ENCODE data around the gene DMPK. TPM values are rescaled to one million over a fixed set of nuclear protein-coding genes. Genes with fewer than 3 reads are reported as not detected.

Gene DMPK
- total and polyA plus RNA-seq, 2 donors from 2014 or later: 31.3 to 63.0 TPM

DNA sequence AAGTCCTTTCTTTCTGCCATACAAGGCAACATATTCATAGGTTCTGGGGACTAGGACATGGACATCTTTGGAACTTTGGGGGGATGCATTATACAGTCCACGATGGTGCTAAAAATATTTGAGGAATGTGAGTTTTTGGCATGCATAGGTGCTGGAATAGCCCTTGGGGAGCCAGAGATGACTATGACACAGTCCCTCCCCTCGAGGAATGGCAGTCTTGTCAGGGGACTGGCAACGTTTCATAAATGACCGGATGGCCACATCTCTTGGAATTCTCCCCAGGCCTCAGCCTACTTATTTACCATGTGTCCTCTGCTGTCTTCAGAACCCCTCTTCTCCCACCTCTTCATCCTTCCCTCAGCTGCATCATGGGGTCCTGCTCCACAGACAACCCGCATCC is 35.4 kb downstream of the DMPK start:
- DNase-seq (no peak), FAIRE-seq (no peak)
- no peaks in the 10 kb centered on the region for H3K36me3 ChIP-seq (ENCODE audit: control insufficient read depth in 2 of 3, insufficient read depth in 3 of 3, low read length in 3 of 3)
- H3K27me3 ChIP-seq (ENCODE audit: control insufficient read depth, insufficient read depth, low read length): no peaks in the 10 kb centered on the region
- TF ChIP-seq, protein P1, sequence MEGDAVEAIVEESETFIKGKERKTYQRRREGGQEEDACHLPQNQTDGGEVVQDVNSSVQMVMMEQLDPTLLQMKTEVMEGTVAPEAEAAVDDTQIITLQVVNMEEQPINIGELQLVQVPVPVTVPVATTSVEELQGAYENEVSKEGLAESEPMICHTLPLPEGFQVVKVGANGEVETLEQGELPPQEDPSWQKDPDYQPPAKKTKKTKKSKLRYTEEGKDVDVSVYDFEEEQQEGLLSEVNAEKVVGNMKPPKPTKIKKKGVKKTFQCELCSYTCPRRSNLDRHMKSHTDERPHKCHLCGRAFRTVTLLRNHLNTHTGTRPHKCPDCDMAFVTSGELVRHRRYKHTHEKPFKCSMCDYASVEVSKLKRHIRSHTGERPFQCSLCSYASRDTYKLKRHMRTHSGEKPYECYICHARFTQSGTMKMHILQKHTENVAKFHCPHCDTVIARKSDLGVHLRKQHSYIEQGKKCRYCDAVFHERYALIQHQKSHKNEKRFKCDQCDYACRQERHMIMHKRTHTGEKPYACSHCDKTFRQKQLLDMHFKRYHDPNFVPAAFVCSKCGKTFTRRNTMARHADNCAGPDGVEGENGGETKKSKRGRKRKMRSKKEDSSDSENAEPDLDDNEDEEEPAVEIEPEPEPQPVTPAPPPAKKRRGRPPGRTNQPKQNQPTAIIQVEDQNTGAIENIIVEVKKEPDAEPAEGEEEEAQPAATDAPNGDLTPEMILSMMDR (IDR thresholded peaks at IDR 0.05; ENCODE audit: borderline replicate concordance, extremely low read depth, insufficient read depth): no peak
- H3K4me3 ChIP-seq (ENCODE audit: low read length in 3 of 3): no peak overlapping the region
- no peak overlapping the region for H3K27ac ChIP-seq (ENCODE audit: low read depth in 2 of 2, low read length in 2 of 2)
- no peak overlapping the region for H3K9ac ChIP-seq (ENCODE audit: low read length in 3 of 3)
- intact Hi-C loops (cut with DNase I): no loop called here
- H3K9me3 ChIP-seq (ENCODE audit: control insufficient read depth in 2 of 3, insufficient read depth in 1 of 3, low read length in 3 of 3): no peaks in the 10 kb centered on the region
- no peaks in the 10 kb centered on the region for H3K4me1 ChIP-seq (ENCODE audit: control insufficient read depth in 2 of 3, insufficient read depth in 2 of 3, low read depth in 1 of 3, low read length in 3 of 3)

DNA sequence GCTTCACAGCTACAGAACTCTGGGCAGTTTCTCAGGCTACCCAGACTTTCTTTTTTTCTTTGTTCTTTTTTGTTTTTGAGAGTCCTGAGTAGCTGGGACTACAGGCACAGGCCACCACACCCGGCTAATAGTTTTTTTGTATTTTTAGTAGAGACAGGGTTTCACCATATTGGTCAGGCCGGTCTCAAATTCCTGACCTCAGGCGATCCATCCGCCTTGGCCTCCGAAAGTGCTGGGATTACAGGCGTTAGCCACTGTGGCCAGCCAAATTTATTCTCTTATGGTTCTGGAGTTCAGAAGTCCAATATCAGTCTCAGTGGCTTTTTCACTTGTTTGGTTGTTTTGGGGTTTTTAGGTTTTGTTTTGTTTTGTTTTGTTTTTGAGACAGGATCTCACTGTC is 36.7 kb downstream of the DMPK start:
- Histone ChIP-seq H3K9ac (ENCODE audit: low read length in 3 of 3) (no peak overlapping the region), H3K4me1 (ENCODE audit: control insufficient read depth in 2 of 3, insufficient read depth in 2 of 3, low read depth in 1 of 3, low read length in 3 of 3) (no peaks in the 10 kb centered on the region), H3K36me3 (ENCODE audit: control insufficient read depth in 2 of 3, insufficient read depth in 3 of 3, low read length in 3 of 3) (no peaks in the 10 kb centered on the region), H3K4me3 (ENCODE audit: low read length in 3 of 3) (no peak overlapping the region), H3K27ac (ENCODE audit: low read depth in 2 of 2, low read length in 2 of 2) (no peak overlapping the region), H3K27me3 (ENCODE audit: control insufficient read depth, insufficient read depth, low read length) (no peaks in the 10 kb centered on the region), H3K9me3 (ENCODE audit: control insufficient read depth in 2 of 3, insufficient read depth in 1 of 3, low read length in 3 of 3) (no peaks in the 10 kb centered on the region)
- TF ChIP-seq, protein P1 (IDR thresholded peaks at IDR 0.05; ENCODE audit: borderline replicate concordance, extremely low read depth, insufficient read depth): no peak
- DNase-seq: no peak
- no peak for FAIRE-seq
- intact Hi-C loops (cut with DNase I): no loop called here

DNA sequence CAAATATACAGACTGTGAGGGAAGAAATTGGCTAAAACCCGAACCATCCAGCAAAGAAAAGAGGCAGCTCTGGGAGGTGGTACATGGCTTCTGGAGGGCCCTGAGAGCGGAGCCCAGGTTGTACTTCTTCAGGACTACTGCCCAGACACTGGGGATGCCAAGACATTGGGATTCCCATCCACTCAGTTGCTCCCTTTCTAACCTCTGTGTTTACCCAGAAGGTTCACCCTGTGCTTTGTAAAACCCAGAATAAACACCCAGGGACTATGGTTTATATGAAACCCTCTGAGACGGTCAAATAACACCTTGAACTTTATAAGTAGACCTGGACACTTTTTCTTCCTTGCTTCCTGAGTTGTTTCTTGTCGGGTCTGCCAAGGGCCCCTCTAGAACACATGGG is 39.3 kb downstream of the DMPK start:
- no peak overlapping the region for H3K4me3 ChIP-seq (ENCODE audit: low read length in 3 of 3)
- H3K9me3 ChIP-seq (ENCODE audit: control insufficient read depth in 2 of 3, insufficient read depth in 1 of 3, low read length in 3 of 3): no peaks in the 10 kb centered on the region
- DNase-seq (no peak), FAIRE-seq (no peak)
- H3K36me3 ChIP-seq (ENCODE audit: control insufficient read depth in 2 of 3, insufficient read depth in 3 of 3, low read length in 3 of 3): no peaks in the 10 kb centered on the region
- intact Hi-C loops (cut with DNase I): no loop called here
- no peak overlapping the region for H3K27ac ChIP-seq (ENCODE audit: low read depth in 2 of 2, low read length in 2 of 2)
- no peaks in the 10 kb centered on the region for H3K27me3 ChIP-seq (ENCODE audit: control insufficient read depth, insufficient read depth, low read length)
- no peaks in the 10 kb centered on the region for H3K4me1 ChIP-seq (ENCODE audit: control insufficient read depth in 2 of 3, insufficient read depth in 2 of 3, low read depth in 1 of 3, low read length in 3 of 3)
- TF ChIP-seq, protein P1 (IDR thresholded peaks at IDR 0.05; ENCODE audit: borderline replicate concordance, extremely low read depth, insufficient read depth): no peak
- no peak overlapping the region for H3K9ac ChIP-seq (ENCODE audit: low read length in 3 of 3)

Data from kidney (tissue), 14 donors.